Activated CD4-positive, alpha-beta memory T cell treated with anti-CD3 and anti-CD28 coated beads, Interleukin-2, amount 10 ng/mL, durations not matched to agents 7 days and 5 days (primary cell): ENCODE results near the gene PBRM1. TPM values are rescaled to one million over a fixed set of nuclear protein-coding genes. Genes with fewer than 3 reads are reported as not detected.

Source experiments
- CTCF ChIA-PET: fragments of 350-600 bp; sonication (Branson Sonifier 250); formaldehyde crosslinking; loops from one replicate; lab custom pipeline; 2021; ENCODE audit warnings: antibody characterized with exemption, inconsistent platforms; lab: Charles Lee
- POLR2A ChIA-PET: fragments of 350-600 bp; sonication (Branson Sonifier 250); formaldehyde crosslinking; loops from one replicate; lab custom pipeline; 2021; ENCODE audit warnings: antibody characterized with exemption; lab: Charles Lee
- DNase-seq: peaks from one replicate; pipeline ENCODE4 v3.0.0-alpha.2; 2020
- H3K27ac Mint-ChIP-seq: one replicate; pipeline ENCODE4 v1.8.0; 2021; ENCODE audit warnings: mild to moderate bottlenecking, mixed read lengths
- H3K27me3 Mint-ChIP-seq: one replicate; pipeline ENCODE4 v1.8.0; 2021; ENCODE audit warnings: mixed read lengths
- H3K36me3 Mint-ChIP-seq: one replicate; pipeline ENCODE4 v1.8.0; 2021; ENCODE audit warnings: low read depth, mixed read lengths
- H3K4me1 Mint-ChIP-seq: one replicate; pipeline ENCODE4 v1.8.0; 2021; ENCODE audit warnings: mixed read lengths
- H3K4me3 Mint-ChIP-seq: one replicate; pipeline ENCODE4 v1.8.0; 2021; ENCODE audit warnings: mild to moderate bottlenecking, mixed read lengths
- H3K9me3 Mint-ChIP-seq: one replicate; pipeline ENCODE4 v1.8.0; 2021; ENCODE audit warnings: mixed read lengths
- total RNA-seq, 2 experiments: library from RNA; stranded (reverse); gene quantifications; one replicate each; pipeline ENCODE4 v1.2.3, GENCODE V29; 2021

Gene PBRM1
- total RNA-seq, 2 experiments from 2014 or later, result 69.0 to 70.2 TPM

DNA sequence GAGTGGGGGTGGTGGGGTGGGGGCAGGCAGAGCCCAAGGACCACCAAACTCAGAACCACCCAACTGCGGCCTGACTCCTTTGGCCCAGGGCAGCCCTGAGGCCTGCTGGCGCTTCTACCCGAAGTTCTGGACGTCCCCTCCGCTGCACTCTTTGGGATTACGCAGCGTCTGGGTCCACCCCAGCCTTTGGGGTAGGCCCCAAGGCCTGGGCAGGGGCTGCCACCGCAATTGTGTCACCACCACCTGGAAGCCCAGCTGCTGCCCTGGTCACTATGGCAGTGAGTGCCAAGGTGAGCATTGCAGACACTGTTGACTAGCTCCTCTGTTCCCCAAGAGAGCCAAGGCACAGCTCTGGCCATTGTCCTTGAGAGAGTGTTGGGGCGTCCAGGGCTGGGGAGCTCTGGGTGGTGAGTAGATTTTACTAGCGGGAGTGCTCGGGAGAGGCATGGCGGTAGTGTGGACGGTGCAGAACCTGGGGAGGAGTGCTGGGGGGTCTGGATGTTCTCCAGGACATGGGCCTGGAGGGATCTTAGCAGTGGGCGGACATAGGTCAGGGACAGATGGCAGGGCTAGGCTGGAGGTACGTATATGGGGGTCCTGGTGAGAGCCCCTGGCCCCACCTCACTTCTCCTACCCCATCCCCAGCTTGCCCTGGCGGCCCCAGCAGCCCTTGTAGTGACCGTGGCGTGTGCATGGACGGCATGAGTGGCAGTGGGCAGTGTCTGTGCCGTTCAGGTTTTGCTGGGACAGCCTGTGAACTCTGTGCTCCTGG lies 164.8 kb downstream of the PBRM1 start:
- POLR2A ChIA-PET, result no interaction called here
- Mint-ChIP-seq H3K4me3 (no peak overlapping the region), H3K27ac (no peak overlapping the region), H3K27me3 (no peaks in the 10 kb centered on the region), H3K4me1 (no peaks in the 10 kb centered on the region), H3K9me3 (no peaks in the 10 kb centered on the region), H3K36me3 (no peaks in the 10 kb centered on the region)
- no peak for DNase-seq
- CTCF ChIA-PET, result no interaction called here

GRCh38 chr3:52520141-52520667 lies 165.5 kb downstream of the PBRM1 start:
- ChIA-PET CTCF (no interaction called here), POLR2A (no interaction called here)
- no peaks in the 10 kb centered on the region for H3K27me3 Mint-ChIP-seq
- H3K27ac Mint-ChIP-seq, result no peak overlapping the region
- no peaks in the 10 kb centered on the region for H3K9me3 Mint-ChIP-seq
- DNase-seq, result no peak
- H3K4me3 Mint-ChIP-seq, result no peak overlapping the region
- H3K36me3 Mint-ChIP-seq, result no peaks in the 10 kb centered on the region
- H3K4me1 Mint-ChIP-seq, result no peaks in the 10 kb centered on the region

- H3K4me1 Mint-ChIP-seq, result no peaks in the 10 kb centered on the region
- no peak for DNase-seq
- CTCF ChIA-PET, result no interaction called here
Measured at GRCh38 chr3:52519445-52520140, 166.1 kb downstream of the PBRM1 start.

GRCh38 chr3:52518723-52519444 lies 166.8 kb downstream of the PBRM1 start:
- Mint-ChIP-seq H3K9me3 (no peaks in the 10 kb centered on the region), H3K36me3 (no peaks in the 10 kb centered on the region), H3K4me3 (no peak overlapping the region), H3K27me3 (no peaks in the 10 kb centered on the region), H3K4me1 (no peaks in the 10 kb centered on the region), H3K27ac (no peak overlapping the region)
- CTCF ChIA-PET, result no interaction called here
- no peak for DNase-seq
- POLR2A ChIA-PET, result no interaction called here

More at GRCh38 chr3:52519445-52520140, 166.1 kb downstream of the PBRM1 start:
- Mint-ChIP-seq H3K4me3 (no peak overlapping the region), H3K36me3 (no peaks in the 10 kb centered on the region), H3K27ac (no peak overlapping the region), H3K27me3 (no peaks in the 10 kb centered on the region), H3K9me3 (no peaks in the 10 kb centered on the region)
- POLR2A ChIA-PET, result no interaction called here

DNA sequence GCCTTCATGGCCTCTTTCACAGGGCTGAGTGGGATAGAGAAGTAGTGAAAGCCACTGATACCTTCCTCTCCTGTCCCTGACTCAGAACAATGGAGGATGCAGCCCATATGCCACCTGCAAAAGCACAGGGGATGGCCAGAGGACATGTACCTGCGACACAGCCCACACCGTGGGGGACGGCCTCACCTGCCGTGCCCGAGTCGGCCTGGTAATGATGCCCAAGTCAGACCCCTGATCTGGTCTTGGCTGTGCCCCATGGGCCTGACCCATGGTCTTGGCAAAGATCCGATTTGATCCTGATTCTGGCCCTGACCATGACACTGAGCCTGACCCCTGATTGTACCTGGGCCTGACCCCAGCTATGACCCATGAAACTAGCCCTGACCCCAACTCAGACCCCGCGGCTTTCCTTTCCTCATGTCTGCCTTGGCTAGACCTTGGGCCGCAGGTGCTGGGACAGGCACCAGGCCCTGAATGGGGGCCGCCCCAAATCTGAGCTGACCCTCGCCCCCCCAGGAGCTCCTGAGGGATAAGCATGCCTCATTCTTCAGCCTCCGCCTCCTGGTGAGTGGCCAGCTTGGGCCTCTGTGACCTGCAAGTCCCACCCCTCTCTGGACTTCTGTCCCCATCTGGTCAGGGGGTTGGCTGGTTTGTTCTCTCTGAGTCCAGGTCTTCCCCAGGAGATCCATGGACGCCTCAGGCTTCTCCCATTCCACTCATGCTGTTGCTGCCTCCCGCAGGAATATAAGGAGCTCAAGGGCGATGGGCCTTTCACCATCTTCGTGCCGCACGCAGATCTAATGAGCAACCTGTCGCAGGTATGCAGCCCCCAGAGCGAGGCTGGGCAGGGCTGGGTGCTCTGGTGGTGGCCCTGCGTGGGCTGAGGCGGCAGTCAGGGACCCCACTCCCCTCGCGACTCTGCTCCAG lies 167.7 kb downstream of the PBRM1 start:
- H3K4me1 Mint-ChIP-seq, result no peaks in the 10 kb centered on the region
- no peaks in the 10 kb centered on the region for H3K9me3 Mint-ChIP-seq
- ChIA-PET POLR2A (no interaction called here), CTCF (no interaction called here)
- no peaks in the 10 kb centered on the region for H3K27me3 Mint-ChIP-seq
- no peak overlapping the region for H3K27ac Mint-ChIP-seq
- no peaks in the 10 kb centered on the region for H3K36me3 Mint-ChIP-seq
- DNase-seq, result no peak
- no peak overlapping the region for H3K4me3 Mint-ChIP-seq

DNA sequence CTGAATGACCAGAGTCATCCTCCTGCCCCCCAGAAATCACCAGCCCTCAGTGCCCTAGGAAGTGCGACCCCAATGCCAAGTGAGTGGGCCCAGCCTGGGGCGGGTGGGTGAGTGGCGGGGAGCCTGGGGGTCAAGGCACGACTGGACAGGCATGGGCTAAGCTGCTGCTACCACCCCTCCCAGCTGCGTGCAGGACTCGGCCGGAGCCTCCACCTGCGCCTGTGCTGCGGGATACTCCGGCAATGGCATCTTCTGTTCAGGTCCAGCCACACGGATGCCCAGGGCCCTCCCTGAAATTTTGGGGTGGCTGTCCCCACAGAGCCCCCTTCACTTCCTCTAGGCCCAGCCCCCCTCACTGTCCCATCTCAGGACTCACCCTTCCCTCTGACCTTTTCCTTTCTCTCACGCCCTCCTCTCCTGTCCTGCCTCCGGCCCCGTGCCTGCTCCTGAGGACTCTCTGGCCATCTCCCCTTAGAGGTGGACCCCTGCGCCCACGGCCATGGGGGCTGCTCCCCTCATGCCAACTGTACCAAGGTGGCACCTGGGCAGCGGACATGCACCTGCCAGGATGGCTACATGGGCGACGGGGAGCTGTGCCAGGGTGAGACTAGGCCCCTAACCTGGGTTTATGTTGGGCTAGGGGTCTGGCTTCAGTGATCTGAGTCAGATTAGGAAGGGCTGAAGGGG lies 169.1 kb downstream of the PBRM1 start:
- H3K9me3 Mint-ChIP-seq, result no peaks in the 10 kb centered on the region
- no peak for DNase-seq
- CTCF ChIA-PET, result no interaction called here
- no peak overlapping the region for H3K4me3 Mint-ChIP-seq
- no peaks in the 10 kb centered on the region for H3K4me1 Mint-ChIP-seq
- no peaks in the 10 kb centered on the region for H3K27me3 Mint-ChIP-seq
- POLR2A ChIA-PET, result no interaction called here
- no peak overlapping the region for H3K27ac Mint-ChIP-seq
- no peaks in the 10 kb centered on the region for H3K36me3 Mint-ChIP-seq

DNA sequence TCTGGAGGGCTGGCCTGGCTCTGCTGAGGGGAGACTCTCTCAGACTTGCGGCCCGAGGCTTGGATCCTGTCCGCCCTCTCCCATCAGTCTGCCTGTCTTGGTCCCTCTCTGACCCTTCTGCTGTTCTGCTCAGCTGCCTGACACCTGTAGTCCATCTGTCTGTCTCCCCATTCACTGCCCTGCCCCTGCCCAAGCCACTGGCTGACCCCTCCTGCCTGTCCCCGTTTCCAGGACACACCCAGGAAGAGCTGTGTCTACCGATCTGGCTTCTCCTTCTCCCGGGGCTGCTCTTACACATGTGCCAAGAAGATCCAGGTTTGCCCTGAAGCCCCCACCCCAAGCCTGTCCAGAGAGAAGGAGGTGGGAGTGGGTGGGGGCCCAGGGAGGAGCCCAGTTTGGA lies 170.5 kb downstream of the PBRM1 start:
- Mint-ChIP-seq H3K36me3 (no peaks in the 10 kb centered on the region), H3K27ac (no peak overlapping the region), H3K4me3 (no peak overlapping the region), H3K4me1 (no peaks in the 10 kb centered on the region), H3K9me3 (no peaks in the 10 kb centered on the region), H3K27me3 (no peaks in the 10 kb centered on the region)
- ChIA-PET CTCF (no interaction called here), POLR2A (interaction anchor here (0.9 kb wide), 1 partner anchor 21 kb away, joined by 3 read pairs; the partner anchor contains the start of gene UQCC5)
- no peak for DNase-seq

DNA sequence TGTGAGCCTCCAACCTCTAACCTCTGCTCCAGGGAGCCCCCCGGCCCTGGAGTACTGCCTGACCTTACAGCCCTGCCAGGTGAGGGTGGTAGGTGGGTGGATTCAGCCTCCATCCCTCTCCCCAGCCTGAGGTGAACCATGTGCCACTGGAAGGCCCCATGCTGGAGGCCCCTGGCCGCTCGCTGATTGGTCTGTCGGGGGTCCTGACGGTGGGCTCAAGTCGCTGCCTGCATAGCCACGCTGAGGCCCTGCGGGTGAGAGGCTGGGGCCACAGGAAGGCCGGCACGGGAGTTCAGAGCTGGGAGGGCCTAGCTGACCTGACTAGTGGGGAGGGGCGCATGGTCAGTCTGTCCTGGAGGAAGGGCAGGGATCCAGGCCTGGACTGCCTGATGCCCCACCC lies 171.1 kb downstream of the PBRM1 start:
- ChIA-PET POLR2A (no interaction called here), CTCF (no interaction called here)
- Mint-ChIP-seq H3K27ac (no peak overlapping the region), H3K36me3 (no peaks in the 10 kb centered on the region), H3K4me3 (no peak overlapping the region), H3K4me1 (no peaks in the 10 kb centered on the region), H3K27me3 (no peaks in the 10 kb centered on the region), H3K9me3 (no peaks in the 10 kb centered on the region)
- DNase-seq, result no peak

DNA sequence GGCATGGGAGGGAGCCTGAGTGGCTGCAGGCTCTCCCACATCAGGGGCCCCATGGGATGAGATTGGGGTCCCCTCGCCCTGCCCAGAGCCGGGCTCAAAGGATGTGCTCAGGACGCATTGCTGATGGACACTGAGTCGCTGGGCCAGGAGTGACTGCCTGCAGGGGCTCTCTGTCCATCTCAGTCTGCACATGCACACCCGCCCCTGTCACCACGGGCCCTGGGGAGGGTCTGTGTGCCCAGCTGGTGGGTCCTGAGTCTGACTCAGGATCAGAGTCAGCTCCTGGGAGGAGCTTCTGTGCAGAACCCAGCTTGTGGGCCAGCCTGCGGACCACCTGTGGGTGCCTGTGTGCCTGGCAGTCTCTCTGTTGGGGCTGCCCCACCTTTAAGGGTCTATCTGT lies 172.4 kb downstream of the PBRM1 start:
- ChIA-PET CTCF (no interaction called here), POLR2A (no interaction called here)
- Mint-ChIP-seq H3K27me3 (no peaks in the 10 kb centered on the region), H3K9me3 (no peaks in the 10 kb centered on the region), H3K27ac (no peak overlapping the region), H3K36me3 (no peaks in the 10 kb centered on the region), H3K4me1 (no peaks in the 10 kb centered on the region), H3K4me3 (no peak overlapping the region)
- DNase-seq, result no peak

- ChIA-PET POLR2A (no interaction called here), CTCF (no interaction called here)
- DNase-seq, result no peak
- Mint-ChIP-seq H3K4me1 (no peaks in the 10 kb centered on the region), H3K27ac (no peak overlapping the region), H3K27me3 (no peaks in the 10 kb centered on the region), H3K4me3 (no peak overlapping the region), H3K9me3 (no peaks in the 10 kb centered on the region), H3K36me3 (no peaks in the 10 kb centered on the region)
Measured at GRCh38 chr3:52512727-52513126, 173.0 kb downstream of the PBRM1 start.

GRCh38 chr3:52512105-52512504 lies 173.6 kb downstream of the PBRM1 start:
- no peaks in the 10 kb centered on the region for H3K4me1 Mint-ChIP-seq
- CTCF ChIA-PET, result interaction anchor here (0.5 kb wide), 1 partner anchor 543 kb away, joined by 3 read pairs; no protein-coding TSS in a partner anchor
- H3K27ac Mint-ChIP-seq, result no peak overlapping the region
- no peaks in the 10 kb centered on the region for H3K36me3 Mint-ChIP-seq
- H3K9me3 Mint-ChIP-seq, result no peaks in the 10 kb centered on the region
- POLR2A ChIA-PET, result no interaction called here
- no peak for DNase-seq
- H3K27me3 Mint-ChIP-seq, result no peaks in the 10 kb centered on the region
- H3K4me3 Mint-ChIP-seq, result no peak overlapping the region

- no peak overlapping the region for H3K4me3 Mint-ChIP-seq
- no peak overlapping the region for H3K27ac Mint-ChIP-seq
- no peaks in the 10 kb centered on the region for H3K27me3 Mint-ChIP-seq
- DNase-seq, result no peak
- no peaks in the 10 kb centered on the region for H3K9me3 Mint-ChIP-seq
- no peaks in the 10 kb centered on the region for H3K4me1 Mint-ChIP-seq
- CTCF ChIA-PET, result interaction anchor here (0.5 kb wide), 1 partner anchor 543 kb away, joined by 3 read pairs; no protein-coding TSS in a partner anchor
- H3K36me3 Mint-ChIP-seq, result no peaks in the 10 kb centered on the region
- POLR2A ChIA-PET, result no interaction called here
Measured at GRCh38 chr3:52511509-52511908, 174.2 kb downstream of the PBRM1 start.
